OCI-LY7 (cell line): ENCODE measurements around the gene TPD52L1. TPM values are rescaled to one million over a fixed set of nuclear protein-coding genes. Genes with fewer than 3 reads are reported as not detected.

Experiments
- BruUV-seq: library from RNA; stranded (reverse); fragments of 400-500 nt; replicated peaks from 2 replicates; lab custom pipeline; 2021; lab: Mats Ljungman, UMichigan
- CTCF ChIA-PET: fragments of 300-600 bp; sonication (Branson Sonifier 250); formaldehyde crosslinking; loops from one replicate; lab custom pipeline; 2022; ENCODE audit warnings: antibody characterized with exemption; ENCODE audit not compliant: unreplicated experiment; lab: Charles Lee
- POLR2A ChIA-PET: fragments of 300-600 bp; sonication (Branson Sonifier 250); formaldehyde crosslinking; loops from one replicate; lab custom pipeline; 2022; ENCODE audit warnings: antibody characterized with exemption; lab: Charles Lee
- DNase-seq: peaks from one replicate; pipeline ENCODE4 v3.0.0-alpha.2; 2015; ENCODE audit warnings: low spot score
- H2AFZ ChIP-seq: fragments of 200-600 bp; sonication (generic), shearing (Covaris generic); 2 replicates; pipeline ENCODE4 v1.6.1; 2014; ENCODE audit warnings: mild to moderate bottlenecking, antibody characterized with exemption, low read length, moderate library complexity
- H3K27ac ChIP-seq: fragments of 200-600 bp; sonication (generic); 2 replicates; pipeline ENCODE4 v1.5.1; 2014; ENCODE audit warnings: mixed run types, low read depth, mild to moderate bottlenecking, moderate library complexity, low read length, inconsistent platforms; ENCODE audit not compliant: poor library complexity, severe bottlenecking
- H3K36me3 ChIP-seq: fragments of 200-600 bp; sonication (generic); 2 replicates; pipeline ENCODE4 v1.6.1; 2014; ENCODE audit warnings: mild to moderate bottlenecking, antibody characterized with exemption, low read length, moderate library complexity, mixed read lengths; ENCODE audit not compliant: insufficient read depth
- H3K4me1 ChIP-seq: fragments of 200-600 bp; sonication (generic); 2 replicates; pipeline ENCODE4 v1.5.1; 2014; ENCODE audit warnings: mild to moderate bottlenecking, low read length; ENCODE audit not compliant: insufficient read depth, poor library complexity, severe bottlenecking
- H3K4me2 ChIP-seq: fragments of 200-600 bp; sonication (generic); 2 replicates; pipeline ENCODE4 v1.6.1; 2014; ENCODE audit warnings: mild to moderate bottlenecking, low read length
- H3K4me3 ChIP-seq: fragments of 200-600 bp; sonication (generic); 2 replicates; pipeline ENCODE4 v1.5.1; 2014; ENCODE audit warnings: mild to moderate bottlenecking, low read depth, low read length; ENCODE audit not compliant: poor library complexity, severe bottlenecking
- H3K79me2 ChIP-seq: fragments of 200-600 bp; sonication (generic); 2 replicates; pipeline ENCODE4 v1.6.1; 2016; ENCODE audit warnings: low read depth, mild to moderate bottlenecking, low read length, moderate library complexity, mixed read lengths; ENCODE audit not compliant: insufficient read depth
- H3K9me2 ChIP-seq: fragments of 200-600 bp; sonication (generic); 2 replicates; pipeline ENCODE4 v1.6.1; 2016; ENCODE audit warnings: mild to moderate bottlenecking, low read length, mixed read lengths; ENCODE audit not compliant: insufficient read depth
- H3K9me3 ChIP-seq: fragments of 200-600 bp; sonication (generic); 2 replicates; pipeline ENCODE4 v1.6.1; 2014; ENCODE audit warnings: mild to moderate bottlenecking, mixed run types, low read length, mixed read lengths
- H4K20me1 ChIP-seq: fragments of 200-600 bp; sonication (generic); 2 replicates; pipeline ENCODE4 v1.6.1; 2014; ENCODE audit warnings: mild to moderate bottlenecking, antibody characterized with exemption, low read length, moderate library complexity, mixed read lengths; ENCODE audit not compliant: insufficient read depth
- CTCF ChIP-seq: fragments of 200-600 bp; sonication (generic); conservative IDR thresholded peaks from 2 replicates; pipeline ENCODE4 v1.5.1; 2014; ENCODE audit warnings: mild to moderate bottlenecking, antibody characterized with exemption, low read length, moderate library complexity, mixed read lengths
- EZH2phosphoT487 ChIP-seq: fragments of 200-600 bp; sonication (generic); IDR thresholded peaks from 2 replicates; pipeline ENCODE4 v1.6.1; 2018; ENCODE audit warnings: low read depth, borderline replicate concordance, mild to moderate bottlenecking, mixed run types, antibody characterized with exemption, low read length, moderate library complexity, mixed read lengths
- intact Hi-C: fragments of 100-400 bp; cut with micrococcal nuclease; formaldehyde crosslinking; loops from one replicate; pipeline ENCODE4 v1.10.0; 2022; ENCODE audit not compliant: unreplicated experiment
- total RNA-seq, 2 experiments: library from RNA; depleted of rRNA in 1 of 2; stranded (reverse); fragments of >200 nt in 1 of 2; shearing (Covaris generic) in 1 of 2; gene quantifications; 2 replicates each; pipeline ENCODE4 v1.2.3, GENCODE V29; 2014 to 2022

Gene TPD52L1
- total RNA-seq, 2 experiments from 2014 or later: not detected

DNA sequence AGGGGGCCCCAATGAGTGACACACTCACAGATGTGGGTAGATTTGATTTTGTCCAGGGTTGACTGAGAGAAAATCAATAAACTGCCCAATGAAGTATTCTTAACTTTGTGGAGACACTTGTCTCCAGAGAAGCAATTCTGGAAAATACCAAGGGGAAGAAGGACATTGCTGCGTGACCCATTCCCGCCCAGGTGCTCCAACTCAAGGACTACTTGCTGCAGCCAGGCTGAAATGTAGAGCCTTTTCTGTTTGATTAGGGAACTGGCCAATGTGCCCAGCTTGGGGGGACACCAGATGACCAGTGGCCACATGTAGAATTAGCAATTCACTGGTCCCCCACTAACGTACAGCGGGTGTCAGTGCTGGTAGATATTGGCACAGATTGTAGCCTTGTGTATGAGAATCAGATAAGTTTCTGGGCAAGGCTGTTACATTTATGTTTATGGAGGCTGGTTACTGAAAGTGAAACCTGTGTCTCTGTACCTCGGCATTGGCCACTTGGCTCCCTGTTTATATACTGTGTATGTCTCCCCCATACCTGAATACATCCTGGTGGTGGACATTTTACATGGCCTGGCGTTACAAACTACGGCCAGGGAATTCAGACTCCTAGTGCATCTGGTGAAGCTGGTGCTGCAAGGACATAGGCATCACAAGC, 115.9 kb downstream of the TPD52L1 start:
- no peaks in the 10 kb centered on the region for H3K79me2 ChIP-seq
- no peak overlapping the region for H3K4me2 ChIP-seq
- no peaks in the 10 kb centered on the region for H3K4me1 ChIP-seq
- no peaks in the 10 kb centered on the region for H3K9me3 ChIP-seq
- no peak overlapping the region for H3K4me3 ChIP-seq
- TF ChIP-seq CTCF (no peak), EZH2phosphoT487 (no peak)
- ChIA-PET POLR2A (no interaction called here), CTCF (no interaction called here)
- H3K27ac ChIP-seq: no peak overlapping the region
- no peaks in the 10 kb centered on the region for H3K9me2 ChIP-seq
- H4K20me1 ChIP-seq: no peaks in the 10 kb centered on the region
- H2AFZ ChIP-seq: no peak overlapping the region
- no TSS peak for BruUV-seq
- intact Hi-C loops: no loop called here
- DNase-seq: no peak
- H3K36me3 ChIP-seq: peaks cover 25% of the 10 kb centered on the region

GRCh38 chr6:125270380-125270779, 116.8 kb downstream of the TPD52L1 start:
- Histone ChIP-seq H3K27ac (no peak overlapping the region), H3K9me2 (no peaks in the 10 kb centered on the region), H4K20me1 (no peaks in the 10 kb centered on the region), H2AFZ (no peak overlapping the region), H3K36me3 (peaks cover 33% of the 10 kb centered on the region), H3K79me2 (no peaks in the 10 kb centered on the region), H3K4me2 (no peak overlapping the region), H3K9me3 (no peaks in the 10 kb centered on the region), H3K4me1 (no peaks in the 10 kb centered on the region), H3K4me3 (no peak overlapping the region)
- no peak for DNase-seq
- BruUV-seq: no TSS peak
- ChIA-PET CTCF (no interaction called here), POLR2A (no interaction called here)
- intact Hi-C loops: no loop called here
- TF ChIP-seq EZH2phosphoT487 (no peak), CTCF (no peak)

- Histone ChIP-seq H4K20me1 (no peaks in the 10 kb centered on the region), H2AFZ (no peak overlapping the region), H3K4me3 (no peak overlapping the region), H3K36me3 (peaks cover 44% of the 10 kb centered on the region), H3K9me2 (no peaks in the 10 kb centered on the region), H3K9me3 (no peaks in the 10 kb centered on the region), H3K4me2 (no peak overlapping the region), H3K27ac (no peak overlapping the region), H3K79me2 (no peaks in the 10 kb centered on the region), H3K4me1 (no peaks in the 10 kb centered on the region)
- intact Hi-C loops: no loop called here
- no TSS peak for BruUV-seq
- no peak for DNase-seq
- TF ChIP-seq CTCF (no peak), EZH2phosphoT487 (no peak)
- POLR2A ChIA-PET: no interaction called here
- CTCF ChIA-PET: no interaction called here
These were observed 118.0 kb downstream of the TPD52L1 start for GRCh38 chr6:125271486-125272159.
